NCI-H2107 (cell line): Measurements from ENCODE around the gene NUP133.
A peak's percentile ranks its signal among the peaks of the same experiment; 100 is the strongest.
"Not testable (repeated sequence)": the region's sequence is repeated elsewhere in the genome, so short reads cannot be mapped to it uniquely, and the experiment has no call there.

Experiments used
- DNase-seq: peaks from one replicate; lab custom pipeline; 2025; lab: John Stamatoyannopoulos, UW

Gene NUP133

GRCh38 chr1:229508823-229509337 is 739 bp upstream of the NUP133 start:
- no peak for DNase-seq

DNA sequence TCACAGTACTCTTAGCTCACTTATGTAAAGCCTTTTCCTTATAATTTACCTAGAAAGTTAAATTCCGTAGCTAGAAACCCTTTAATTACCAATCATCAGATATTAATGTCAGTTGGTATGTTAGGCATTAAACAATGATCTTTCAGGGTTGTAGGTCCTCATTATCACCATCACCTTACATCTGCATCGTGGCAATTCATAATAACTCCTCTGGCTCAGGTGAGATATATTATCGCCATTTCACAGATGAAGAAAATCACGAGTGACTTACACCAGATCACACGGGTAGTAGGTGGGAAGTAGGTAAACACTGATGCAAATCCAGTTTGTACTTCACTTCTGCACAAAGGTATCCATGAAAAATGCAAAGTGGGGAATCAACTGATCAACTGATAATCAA is 639 bp downstream of the NUP133 start:
- DNase-seq, result no peak

GRCh38 chr1:229506633-229507032 is 1.5 kb downstream of the NUP133 start:
- DNase-seq, result no peak

- DNase-seq, result no peak
Observed at GRCh38 chr1:229495782-229496181, 12.4 kb downstream of the NUP133 start.

GRCh38 chr1:229487181-229487580 is 21.0 kb downstream of the NUP133 start:
- no peak for DNase-seq

DNA sequence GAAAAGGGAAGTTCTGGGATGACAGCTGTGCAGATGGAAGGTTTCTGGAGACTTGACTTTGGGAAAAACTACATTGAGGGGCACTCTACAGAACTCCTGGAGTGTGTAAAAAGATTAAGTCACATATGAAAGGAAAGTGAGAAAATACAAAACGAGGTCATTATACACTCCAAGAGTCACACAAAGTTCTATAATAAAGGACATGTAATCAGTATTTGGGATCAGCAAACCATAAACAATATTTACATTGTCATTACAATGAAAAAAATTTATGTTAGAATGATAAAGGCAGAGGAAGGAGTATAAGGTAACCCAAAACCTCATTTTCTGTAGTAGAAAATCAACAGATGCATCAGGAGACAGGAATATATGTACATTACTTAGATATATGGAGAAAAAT is 22.8 kb downstream of the NUP133 start:
- no peak for DNase-seq

GRCh38 chr1:229482511-229482910 is 25.6 kb downstream of the NUP133 start:
- no peak for DNase-seq

GRCh38 chr1:229480495-229480894 is 27.6 kb downstream of the NUP133 start:
- DNase-seq, result no peak

GRCh38 chr1:229479660-229480399 is 28.3 kb downstream of the NUP133 start:
- no peak for DNase-seq

DNA sequence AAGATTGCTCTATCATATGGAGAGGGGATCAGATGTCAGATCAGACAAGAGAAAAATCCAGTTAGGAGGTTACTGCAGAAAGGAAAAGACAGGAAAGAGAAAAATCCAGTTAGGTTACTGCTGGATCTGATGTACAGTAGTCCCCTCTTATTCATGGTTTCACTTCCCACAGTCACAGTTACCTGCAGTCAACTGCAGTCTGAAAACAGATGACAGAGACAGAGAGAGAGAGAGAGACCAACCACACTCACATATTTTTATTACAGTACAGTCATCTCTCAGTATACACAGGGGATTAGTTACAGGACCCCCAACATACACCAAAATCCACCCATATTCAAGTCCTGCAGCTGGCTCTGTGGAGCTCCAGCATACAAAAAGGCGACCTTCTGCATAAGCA is 29.3 kb downstream of the NUP133 start:
- DNase-seq, result no peak

GRCh38 chr1:229475859-229476258 is 32.3 kb downstream of the NUP133 start:
- DNase-seq, result not testable (repeated sequence)

- DNase-seq, result no peak
Observed at GRCh38 chr1:229474509-229474908, 33.6 kb downstream of the NUP133 start.

GRCh38 chr1:229471175-229471574 is 37.0 kb downstream of the NUP133 start:
- no peak for DNase-seq

DNA sequence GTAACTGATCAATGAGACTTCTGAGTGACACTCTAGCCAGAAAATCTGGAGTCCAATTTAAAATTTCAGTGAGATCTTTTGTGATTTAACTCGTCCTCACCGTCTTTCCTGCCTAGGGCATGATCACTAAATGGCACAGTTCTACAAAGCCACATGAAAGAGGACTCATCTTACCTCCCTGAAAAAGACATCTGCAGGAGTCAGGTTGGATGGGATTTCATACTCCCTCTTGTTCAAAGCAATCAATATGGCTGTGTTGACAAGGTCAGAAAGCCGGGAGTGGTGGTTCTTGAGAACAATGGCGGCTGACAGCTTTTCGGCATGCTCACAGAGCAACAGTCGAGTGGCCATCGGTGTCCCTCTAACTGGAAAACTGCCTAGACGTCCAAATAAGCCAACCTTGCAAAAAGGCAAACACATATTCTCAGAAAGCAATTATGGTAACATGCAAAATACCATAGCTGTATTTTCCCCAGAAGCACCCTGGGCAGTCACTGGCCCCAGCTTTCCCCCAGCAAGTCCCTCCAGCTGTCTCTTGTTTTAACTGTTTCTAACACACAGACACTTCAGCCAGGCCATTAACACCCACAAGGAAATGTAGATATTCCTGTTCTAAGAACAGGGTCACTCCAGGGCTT is 37.6 kb downstream of the NUP133 start:
- DNase-seq, result peak; percentile 50

DNA sequence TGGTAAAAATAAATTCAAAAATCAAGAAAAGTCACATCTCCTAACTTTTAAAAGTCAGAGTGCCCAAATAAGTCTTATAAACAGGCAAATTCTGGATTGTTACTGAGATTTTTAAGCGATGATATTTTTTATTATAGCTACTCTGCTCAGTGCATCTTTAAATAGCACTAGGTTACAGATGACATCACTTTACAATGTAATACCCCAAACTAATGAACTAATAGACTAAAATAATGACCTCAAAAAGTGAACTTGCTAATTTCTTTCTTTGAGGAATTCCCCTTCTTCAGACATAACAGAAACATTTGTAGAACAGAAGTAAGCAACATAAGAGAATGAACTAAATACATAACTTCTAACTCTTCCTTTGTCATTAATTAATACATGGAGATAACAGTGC is 41.3 kb downstream of the NUP133 start:
- DNase-seq, result no peak

DNA sequence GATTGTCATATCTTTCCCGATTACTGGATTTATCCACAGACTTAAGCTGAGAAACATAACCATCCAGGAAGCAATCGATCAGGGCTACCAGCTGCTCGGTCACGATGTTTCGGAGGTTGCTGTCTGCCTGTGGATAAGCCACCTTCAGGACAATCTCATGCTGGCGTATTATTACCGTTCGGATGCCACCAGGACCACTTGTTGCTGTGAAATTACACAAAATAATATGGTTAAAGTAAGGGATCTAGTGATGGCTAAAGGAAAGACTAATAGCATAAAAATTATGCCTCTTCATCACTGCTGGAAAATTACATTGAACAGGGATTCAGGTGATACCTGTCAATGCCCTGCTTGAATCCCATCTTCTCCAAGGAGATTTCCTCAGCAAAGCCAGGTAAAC is 43.5 kb downstream of the NUP133 start:
- DNase-seq, result no peak

DNA sequence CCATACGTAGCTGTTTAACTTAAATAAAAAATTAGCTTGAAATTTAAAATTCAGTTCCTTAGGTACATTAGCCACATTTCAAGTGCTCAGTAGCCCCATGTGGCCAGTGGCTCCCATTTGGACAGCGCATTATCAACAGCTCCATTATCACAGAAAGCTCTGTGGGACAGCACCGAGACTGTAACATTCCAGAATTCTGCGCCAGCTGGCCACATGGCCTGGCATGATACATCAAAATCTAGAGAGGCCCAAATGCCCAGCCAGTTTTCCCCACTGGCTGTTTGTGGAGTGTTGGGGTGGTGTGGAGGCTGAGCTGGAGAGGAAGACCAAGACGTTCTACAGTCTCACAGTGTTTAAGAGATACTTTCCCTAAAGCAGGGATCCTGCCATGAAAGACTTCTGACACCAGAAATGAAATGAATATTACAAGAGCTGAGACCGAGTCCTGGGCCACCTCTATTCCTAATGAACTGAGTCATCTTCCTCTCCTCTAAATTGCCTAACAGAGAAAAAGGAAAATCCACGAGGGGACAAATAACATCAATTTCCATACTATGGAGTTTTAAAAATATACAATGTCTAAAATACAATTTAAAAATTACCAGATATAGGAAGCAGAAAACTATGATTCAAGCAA is 47.0 kb downstream of the NUP133 start:
- no peak for DNase-seq

DNA sequence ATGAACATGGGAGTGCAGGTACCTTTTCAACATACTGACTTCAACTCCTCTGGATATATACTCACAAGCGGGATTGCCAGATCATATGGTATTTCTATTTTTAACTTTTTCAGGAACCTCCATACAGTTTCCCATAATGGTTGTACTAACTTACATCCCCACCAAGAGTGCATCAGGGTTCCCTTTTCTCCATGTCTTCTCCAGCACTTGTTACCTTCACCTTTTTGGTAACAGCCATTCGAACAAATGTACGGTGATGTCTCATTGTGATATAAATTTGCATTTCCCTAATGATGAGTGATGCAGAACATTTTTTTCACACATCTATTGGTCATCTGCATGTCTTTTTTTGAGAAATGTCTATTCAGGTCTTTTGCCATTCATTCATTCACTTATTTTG is 48.3 kb downstream of the NUP133 start:
- no peak for DNase-seq

- no peak for DNase-seq
Observed at GRCh38 chr1:229457436-229457835, 50.7 kb downstream of the NUP133 start.

DNA sequence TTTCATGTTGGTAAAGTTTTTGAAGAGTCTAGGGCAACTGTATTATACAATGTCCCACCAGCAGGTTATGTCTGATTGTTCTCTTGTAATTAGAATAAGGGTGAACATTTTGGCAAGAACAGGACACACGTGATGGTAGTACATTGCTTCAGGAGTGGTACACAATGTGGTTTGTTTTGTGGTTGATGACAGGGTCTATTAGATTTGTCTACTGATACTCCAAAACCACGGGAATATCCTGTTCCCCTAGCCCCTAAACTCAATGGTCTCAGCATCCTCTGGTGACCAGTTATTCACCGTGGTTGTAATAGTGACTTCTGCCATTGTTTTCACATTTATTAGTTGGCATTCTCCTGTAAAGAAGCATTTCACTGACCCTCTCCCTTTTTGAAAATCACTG is 52.1 kb downstream of the NUP133 start:
- no peak for DNase-seq

- no peak for DNase-seq
Observed at GRCh38 chr1:229454056-229454455, 54.1 kb downstream of the NUP133 start.

GRCh38 chr1:229452956-229453801 is 55.0 kb downstream of the NUP133 start:
- DNase-seq, result no peak
